Prostate gland (tissue), 2 donors: ENCODE data around the gene HIBADH.

Source experiments
- POLR2A ChIP-seq: fragments of 450-650 bp; IDR thresholded peaks from one replicate; pipeline ENCODE4 v1.6.1; 2016; ENCODE audit warnings: antibody characterized with exemption, mild to moderate bottlenecking
- TF ChIP-seq, protein P1 (sequence below), 4 experiments: fragments of 200-600 bp in 2 of 4; fragments of 450-650 bp in 2 of 4; sonication (generic) in 2 of 4; IDR thresholded peaks; 1 replicate in 3 of 4; 2 replicates in 1 of 4; pipeline ENCODE4 v1.5.1; 2016 to 2019; ENCODE audit warnings: antibody characterized with exemption in 4 of 4, mild to moderate bottlenecking in 2 of 4, moderate library complexity in 2 of 4

DNA sequence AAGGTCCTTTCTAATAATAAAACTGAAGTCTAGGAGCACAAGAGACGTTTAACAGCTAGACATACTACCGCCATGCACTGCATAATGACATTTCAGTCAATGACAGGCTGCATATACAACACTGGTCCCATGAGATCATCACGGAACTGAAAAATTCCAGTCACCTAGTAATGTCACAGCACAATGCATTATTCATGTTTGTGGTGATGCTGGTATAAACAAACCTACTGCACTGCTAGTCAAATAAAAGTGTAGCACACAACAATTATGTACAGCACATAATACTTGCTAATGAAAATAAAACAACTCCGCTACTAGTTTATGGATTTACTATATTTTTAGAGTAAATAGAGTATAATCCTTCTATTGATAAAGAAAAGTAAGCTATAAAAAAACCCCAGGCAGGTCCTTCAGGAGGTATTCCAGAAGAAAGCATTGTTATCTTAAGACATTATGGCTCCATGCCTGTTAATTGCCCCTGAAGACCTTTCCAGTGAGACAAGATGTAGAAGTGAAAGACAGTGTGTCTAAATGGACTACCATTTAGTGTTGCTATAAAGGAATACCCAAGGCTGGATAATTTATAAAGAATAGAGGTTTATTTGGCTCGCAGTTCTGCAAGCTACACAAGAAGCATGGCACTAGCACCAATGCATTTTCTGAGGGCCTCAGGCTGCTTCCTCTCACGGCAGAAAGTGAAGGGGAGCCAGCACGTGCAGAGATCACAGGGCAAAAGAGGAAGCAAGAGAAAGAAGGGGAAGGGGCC is 47.1 kb downstream of the HIBADH start:
- TF ChIP-seq, protein P1, sequence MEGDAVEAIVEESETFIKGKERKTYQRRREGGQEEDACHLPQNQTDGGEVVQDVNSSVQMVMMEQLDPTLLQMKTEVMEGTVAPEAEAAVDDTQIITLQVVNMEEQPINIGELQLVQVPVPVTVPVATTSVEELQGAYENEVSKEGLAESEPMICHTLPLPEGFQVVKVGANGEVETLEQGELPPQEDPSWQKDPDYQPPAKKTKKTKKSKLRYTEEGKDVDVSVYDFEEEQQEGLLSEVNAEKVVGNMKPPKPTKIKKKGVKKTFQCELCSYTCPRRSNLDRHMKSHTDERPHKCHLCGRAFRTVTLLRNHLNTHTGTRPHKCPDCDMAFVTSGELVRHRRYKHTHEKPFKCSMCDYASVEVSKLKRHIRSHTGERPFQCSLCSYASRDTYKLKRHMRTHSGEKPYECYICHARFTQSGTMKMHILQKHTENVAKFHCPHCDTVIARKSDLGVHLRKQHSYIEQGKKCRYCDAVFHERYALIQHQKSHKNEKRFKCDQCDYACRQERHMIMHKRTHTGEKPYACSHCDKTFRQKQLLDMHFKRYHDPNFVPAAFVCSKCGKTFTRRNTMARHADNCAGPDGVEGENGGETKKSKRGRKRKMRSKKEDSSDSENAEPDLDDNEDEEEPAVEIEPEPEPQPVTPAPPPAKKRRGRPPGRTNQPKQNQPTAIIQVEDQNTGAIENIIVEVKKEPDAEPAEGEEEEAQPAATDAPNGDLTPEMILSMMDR (IDR thresholded peaks at IDR 0.05): no peak
- no peak for TF ChIP-seq POLR2A
